Lower leg skin (tissue), 4 donors: ENCODE data around the gene APCDD1L. TPM values are rescaled to one million over a fixed set of nuclear protein-coding genes. Genes with fewer than 3 reads are reported as not detected.

ENCODE experiments used
- DNase-seq, 2 donors: peaks; one replicate each; pipeline ENCODE4 v3.0.0-alpha.2; 2019; ENCODE audit warnings: low spot score in 2 of 2
- H3K4me3 ChIP-seq: fragments of 200-600 bp; sonication (generic); 2 replicates; pipeline ENCODE4 v1.5.1; 2017; ENCODE audit warnings: mild to moderate bottlenecking, low read depth; ENCODE audit not compliant: poor library complexity, severe bottlenecking
- POLR2A ChIP-seq, 2 donors: fragments of 450-650 bp; IDR thresholded peaks; one replicate each; pipeline ENCODE4 v1.6.1; 2016 to 2017; ENCODE audit warnings: antibody characterized with exemption in 2 of 2, mild to moderate bottlenecking in 1 of 2, moderate library complexity in 1 of 2
- WGBS, 2 donors: methylation state at CpG; one replicate each; pipeline ENCODE4 v1.1.5; 2018; 5-methylcytosine and 5-hydroxymethylcytosine counted together
- intact Hi-C: fragments of 100-400 bp; cut with DNase I; formaldehyde crosslinking; loops from one replicate; pipeline ENCODE4 v1.15.0; 2023; ENCODE audit warnings: low total_unique reads
- total RNA-seq, 4 donors: library from RNA; depleted of rRNA; stranded (reverse); fragments of >200 nt; gene quantifications; one replicate each; pipeline ENCODE4 v1.1.0, GENCODE V29; 2016
- TF ChIP-seq, protein P1 (sequence below), 3 donors: fragments of 450-650 bp; IDR thresholded peaks; one replicate each; pipeline ENCODE4 v1.5.1; 2016; ENCODE audit warnings: antibody characterized with exemption in 3 of 3, mild to moderate bottlenecking in 3 of 3, moderate library complexity in 2 of 3

APCDD1L gene
- total RNA-seq, 4 donors from 2014 or later = 0.49 to 2.4 (median 1.4) TPM

DNA sequence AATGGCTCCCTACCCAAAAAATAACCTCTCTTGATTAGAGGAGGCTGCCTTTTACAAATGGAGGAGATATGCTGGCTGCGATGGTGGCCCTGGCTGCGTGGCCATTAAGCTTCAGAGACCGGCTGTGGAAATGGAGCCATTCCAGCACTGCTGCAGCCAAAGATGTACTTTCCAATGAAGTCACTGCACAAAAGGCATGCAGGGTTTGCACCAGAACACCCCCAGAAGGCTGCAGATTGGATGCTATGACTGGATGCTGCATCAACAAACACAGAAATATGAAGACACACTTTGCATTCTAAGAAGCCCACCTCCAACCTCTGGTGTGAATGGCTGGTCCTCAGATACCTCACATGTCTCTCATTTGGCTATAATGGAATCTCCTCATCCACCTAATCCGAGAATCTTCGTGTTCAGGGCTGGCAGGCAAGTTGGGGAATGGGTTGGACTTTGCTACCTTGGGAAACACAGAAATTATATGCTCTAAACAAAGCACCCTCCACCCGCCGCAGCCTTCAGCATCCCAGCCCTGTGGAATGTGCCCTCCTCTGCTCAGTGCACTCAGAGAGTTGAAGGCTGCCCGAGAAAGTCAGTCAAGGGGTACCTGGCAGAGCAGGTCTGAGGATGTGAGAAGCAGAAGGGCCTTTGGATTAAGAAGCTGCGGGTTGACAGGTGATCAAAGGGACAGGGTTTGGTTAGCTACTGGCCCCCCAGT, 35.3 kb downstream of the APCDD1L start:
- TF ChIP-seq, protein P1, sequence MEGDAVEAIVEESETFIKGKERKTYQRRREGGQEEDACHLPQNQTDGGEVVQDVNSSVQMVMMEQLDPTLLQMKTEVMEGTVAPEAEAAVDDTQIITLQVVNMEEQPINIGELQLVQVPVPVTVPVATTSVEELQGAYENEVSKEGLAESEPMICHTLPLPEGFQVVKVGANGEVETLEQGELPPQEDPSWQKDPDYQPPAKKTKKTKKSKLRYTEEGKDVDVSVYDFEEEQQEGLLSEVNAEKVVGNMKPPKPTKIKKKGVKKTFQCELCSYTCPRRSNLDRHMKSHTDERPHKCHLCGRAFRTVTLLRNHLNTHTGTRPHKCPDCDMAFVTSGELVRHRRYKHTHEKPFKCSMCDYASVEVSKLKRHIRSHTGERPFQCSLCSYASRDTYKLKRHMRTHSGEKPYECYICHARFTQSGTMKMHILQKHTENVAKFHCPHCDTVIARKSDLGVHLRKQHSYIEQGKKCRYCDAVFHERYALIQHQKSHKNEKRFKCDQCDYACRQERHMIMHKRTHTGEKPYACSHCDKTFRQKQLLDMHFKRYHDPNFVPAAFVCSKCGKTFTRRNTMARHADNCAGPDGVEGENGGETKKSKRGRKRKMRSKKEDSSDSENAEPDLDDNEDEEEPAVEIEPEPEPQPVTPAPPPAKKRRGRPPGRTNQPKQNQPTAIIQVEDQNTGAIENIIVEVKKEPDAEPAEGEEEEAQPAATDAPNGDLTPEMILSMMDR (IDR thresholded peaks at IDR 0.05) = no peak
- TF ChIP-seq POLR2A (IDR thresholded peaks at IDR 0.05) = no peak
- peak in 1 of 2 donors; percentile 72 for DNase-seq
- 77 to 90% methylated on average over 9 of the region's 9 CpGs for WGBS, 2 donors
- intact Hi-C loops = no loop called here
- H3K4me3 ChIP-seq = no peak overlapping the region

DNA sequence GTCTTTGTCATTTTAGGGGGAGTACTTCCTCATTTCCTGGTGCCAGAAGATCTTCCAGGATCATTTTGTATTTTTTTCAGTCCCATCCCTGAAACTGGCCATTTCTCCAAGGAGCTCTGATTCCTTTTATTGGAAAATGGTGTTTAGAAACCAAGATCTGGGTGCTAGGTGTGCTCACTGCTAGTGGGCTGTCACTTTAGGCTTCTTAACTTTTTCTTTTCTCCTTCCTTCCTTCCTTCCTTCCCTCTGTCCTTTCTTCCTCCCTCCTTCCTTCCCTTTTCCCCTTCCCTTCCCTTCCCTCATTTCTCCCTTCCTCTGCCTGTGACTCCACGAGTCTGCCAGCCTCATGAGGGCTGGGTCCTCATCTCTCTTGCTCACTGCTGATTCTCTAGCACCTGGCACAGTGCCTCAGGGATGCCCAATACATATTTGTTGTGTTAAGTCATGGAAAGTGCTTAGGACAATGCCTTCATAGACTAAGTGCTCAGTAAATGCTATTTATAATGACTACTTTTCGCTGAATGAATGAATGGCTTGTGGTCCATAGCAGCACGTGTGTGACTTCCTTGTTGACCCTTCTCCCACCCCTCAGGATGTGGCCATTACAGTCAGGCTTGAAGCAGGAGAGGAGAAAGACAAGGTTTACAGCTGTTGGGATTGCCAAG, 36.9 kb downstream of the APCDD1L start:
- no peak for DNase-seq
- no peak overlapping the region for H3K4me3 ChIP-seq
- no peak for TF ChIP-seq POLR2A (IDR thresholded peaks at IDR 0.05)
- TF ChIP-seq, protein P1 (IDR thresholded peaks at IDR 0.05) = no peak
- WGBS, 2 donors = 85 to 89% methylated on average over 3 of the region's 3 CpGs
- intact Hi-C loops = no loop called here

DNA sequence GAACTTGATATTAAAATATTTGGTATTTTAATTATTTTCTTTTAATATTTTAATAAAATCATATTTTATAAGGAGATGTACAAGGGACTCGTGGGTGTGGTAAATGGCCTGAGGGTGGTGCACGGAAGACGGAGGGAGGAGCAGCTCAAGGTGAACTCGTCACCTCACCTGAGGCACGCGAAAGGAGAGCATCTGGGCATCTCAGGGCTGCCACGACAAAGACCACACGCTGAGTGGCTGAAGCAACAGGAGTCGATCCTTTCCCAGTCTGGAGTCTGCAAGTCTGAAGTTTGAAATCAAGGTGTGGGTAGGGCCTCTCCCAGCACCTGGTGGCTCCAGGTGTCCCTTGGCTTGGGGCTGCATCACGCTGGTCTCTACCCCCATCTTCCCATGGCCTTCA, 39.7 kb downstream of the APCDD1L start:
- peak in 1 of 2 donors; percentile 68 for DNase-seq
- H3K4me3 ChIP-seq = no peak overlapping the region
- intact Hi-C loops = no loop called here
- WGBS, 2 donors = 73 to 86% methylated on average over 10 of the region's 10 CpGs
- no peak for TF ChIP-seq POLR2A (IDR thresholded peaks at IDR 0.05)
- TF ChIP-seq, protein P1 (IDR thresholded peaks at IDR 0.05) = no peak

DNA sequence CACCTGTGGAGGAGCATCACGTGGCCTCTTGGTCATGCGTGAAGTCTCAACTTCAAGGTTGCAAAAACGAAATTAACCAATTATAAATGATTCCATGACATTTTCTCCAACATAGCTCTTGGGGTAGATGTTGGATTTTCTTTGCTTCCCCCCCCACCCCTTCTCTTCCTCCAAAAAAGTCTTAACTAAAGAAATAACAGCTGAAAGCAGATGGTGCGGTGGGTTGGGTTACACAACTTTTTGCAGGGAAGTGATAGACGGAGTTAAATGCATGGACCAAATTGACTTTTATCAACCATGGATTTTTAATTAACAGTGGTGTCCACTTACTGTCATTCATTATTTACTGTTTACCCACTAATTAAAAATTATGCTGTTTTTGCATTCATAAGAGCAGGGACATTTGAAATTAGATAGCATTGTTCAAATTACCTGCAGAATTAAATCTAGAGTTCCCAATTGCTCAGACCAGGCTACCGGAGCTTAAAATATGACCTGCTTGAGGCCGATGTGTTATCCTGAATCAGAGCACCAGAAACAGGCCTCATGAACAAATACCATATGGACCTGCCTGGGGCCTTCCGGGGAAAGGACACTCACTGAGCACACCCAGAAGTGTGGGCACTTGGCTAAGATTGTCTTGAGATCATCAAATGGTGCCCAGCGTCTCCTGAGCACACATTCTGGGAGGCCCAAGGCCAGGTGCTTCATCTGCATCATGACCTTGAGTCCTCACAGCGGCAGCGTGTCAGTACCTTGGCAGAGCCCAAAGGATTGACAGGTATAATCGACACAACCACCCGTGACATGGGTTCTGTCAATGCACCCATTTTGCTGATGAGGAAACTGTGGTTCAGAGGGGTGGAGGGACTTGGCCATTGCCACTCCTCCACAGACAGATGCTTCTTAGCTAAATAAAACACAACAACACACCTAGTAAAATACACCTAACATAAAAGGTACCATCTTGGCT, 41.5 kb downstream of the APCDD1L start:
- peak in 1 of 2 donors; percentile 64 for DNase-seq
- no peak for TF ChIP-seq POLR2A (IDR thresholded peaks at IDR 0.05)
- TF ChIP-seq, protein P1 (IDR thresholded peaks at IDR 0.05) = no peak
- 93 to 95% methylated on average over 13 of the region's 13 CpGs for WGBS, 2 donors
- no peak overlapping the region for H3K4me3 ChIP-seq
- intact Hi-C loops = no loop called here

DNA sequence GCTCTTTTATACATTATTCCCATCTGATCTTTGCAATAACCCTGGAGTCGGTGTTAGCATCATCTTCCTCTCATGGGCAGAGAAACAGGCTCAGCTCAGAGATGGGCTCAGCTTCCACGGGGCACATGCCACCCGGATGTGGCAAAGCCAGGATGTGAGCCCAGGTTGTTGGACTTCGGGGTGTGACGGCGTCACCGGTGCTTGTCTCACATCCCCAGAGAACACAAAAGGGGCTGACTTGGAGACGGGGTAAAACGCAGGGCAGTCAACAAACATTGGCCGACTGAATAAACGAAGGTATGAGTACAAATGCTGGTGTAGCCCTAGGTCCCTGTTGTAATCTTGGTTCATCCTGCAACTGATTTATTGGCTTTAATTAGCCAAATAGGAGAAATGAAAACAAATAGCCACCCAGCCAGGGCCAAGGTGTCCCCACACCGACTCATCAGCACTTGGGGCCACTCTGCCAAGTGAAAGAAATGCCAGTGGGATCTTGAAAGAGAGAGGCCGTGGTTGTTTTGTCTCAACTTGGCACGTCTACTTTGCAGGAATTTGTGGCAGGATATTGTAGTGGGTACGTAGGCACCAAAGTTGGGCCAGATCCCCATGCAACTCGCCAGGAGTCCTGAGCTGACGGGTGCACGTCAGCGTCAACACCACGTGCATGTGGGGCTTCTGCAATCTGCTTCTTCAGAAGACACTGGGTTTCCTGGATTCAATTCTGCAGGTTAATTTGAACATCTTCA, 42.8 kb downstream of the APCDD1L start:
- H3K4me3 ChIP-seq = no peak overlapping the region
- intact Hi-C loops = no loop called here
- 93 to 94% methylated on average over 20 of the region's 20 CpGs for WGBS, 2 donors
- no peak for TF ChIP-seq POLR2A (IDR thresholded peaks at IDR 0.05)
- TF ChIP-seq, protein P1 (IDR thresholded peaks at IDR 0.05) = no peak
- no peak for DNase-seq
